ENCODE data around the gene ZNF669.
A peak's percentile ranks its signal among the peaks of the same experiment; 100 is the strongest.
"Not testable (repeated sequence)": the region's sequence is repeated elsewhere in the genome, so short reads cannot be mapped to it uniquely, and the experiment has no call there.

The ZNF669 gene

GRCh38 chr1:247103859-247104591 is at the start of gene ZNF669:
Gene ZNF669 (minus strand): TSS chr1:247104356. CDS start chr1:247104199, 157 bp downstream.
- peak; percentile 95 for DNase-seq (ENCODE audit: low spot score)

GRCh38 chr1:247147781-247148180 is 43.6 kb upstream of the ZNF669 start:
- no peak for DNase-seq (ENCODE audit: low spot score)

- DNase-seq (ENCODE audit: low spot score) = not testable (repeated sequence)
These were observed 43.0 kb upstream of the ZNF669 start for GRCh38 chr1:247147120-247147519.

- no peak for DNase-seq (ENCODE audit: low spot score)
These were observed 42.5 kb upstream of the ZNF669 start for GRCh38 chr1:247146671-247147070.

- no peak for DNase-seq (ENCODE audit: low spot score)
These were observed 41.1 kb upstream of the ZNF669 start for GRCh38 chr1:247145279-247145678.

- not testable (repeated sequence) for DNase-seq (ENCODE audit: low spot score)
These were observed 35.4 kb upstream of the ZNF669 start for GRCh38 chr1:247139557-247139956.

- no peak for DNase-seq (ENCODE audit: low spot score)
These were observed 27.1 kb upstream of the ZNF669 start for GRCh38 chr1:247131236-247131635.

- not testable (repeated sequence) for DNase-seq (ENCODE audit: low spot score)
These were observed 23.5 kb upstream of the ZNF669 start for GRCh38 chr1:247127519-247128282.

- not testable (repeated sequence) for DNase-seq (ENCODE audit: low spot score)
These were observed 22.4 kb upstream of the ZNF669 start for GRCh38 chr1:247126601-247127000.

GRCh38 chr1:247126166-247126565 is 22.0 kb upstream of the ZNF669 start:
- DNase-seq (ENCODE audit: low spot score) = not testable (repeated sequence)

GRCh38 chr1:247121382-247121781 is 17.2 kb upstream of the ZNF669 start:
- DNase-seq (ENCODE audit: low spot score) = no peak

- not testable (repeated sequence) for DNase-seq (ENCODE audit: low spot score)
These were observed 16.2 kb upstream of the ZNF669 start for GRCh38 chr1:247120408-247120668.

- no peak for DNase-seq (ENCODE audit: low spot score)
These were observed 15.6 kb upstream of the ZNF669 start for GRCh38 chr1:247119600-247120407.

GRCh38 chr1:247118946-247119446 is 14.8 kb upstream of the ZNF669 start:
- peak; percentile 76 for DNase-seq (ENCODE audit: low spot score)

GRCh38 chr1:247115545-247115944 is 11.4 kb upstream of the ZNF669 start:
- DNase-seq (ENCODE audit: low spot score) = no peak

GRCh38 chr1:247115141-247115510 is 11.0 kb upstream of the ZNF669 start:
- DNase-seq (ENCODE audit: low spot score) = no peak

GRCh38 chr1:247114351-247115140 is 10.4 kb upstream of the ZNF669 start:
- no peak for DNase-seq (ENCODE audit: low spot score)

GRCh38 chr1:247113733-247114271 is 9.6 kb upstream of the ZNF669 start:
- DNase-seq (ENCODE audit: low spot score) = no peak

- DNase-seq (ENCODE audit: low spot score) = peak; percentile 64
These were observed 8.9 kb upstream of the ZNF669 start for GRCh38 chr1:247113094-247113497.

GRCh38 chr1:247112479-247112781 is 8.3 kb upstream of the ZNF669 start:
- no peak for DNase-seq (ENCODE audit: low spot score)

GRCh38 chr1:247111700-247112478 is 7.7 kb upstream of the ZNF669 start:
- DNase-seq (ENCODE audit: low spot score) = peak; percentile 88
